ENCODE measurements around the gene HHEX. TPM values are rescaled to one million over a fixed set of nuclear protein-coding genes. Genes with fewer than 3 reads are reported as not detected.
"Not testable (repeated sequence)": the region's sequence is repeated elsewhere in the genome, so short reads cannot be mapped to it uniquely, and the experiment has no call there.

Gene HHEX
- 10 to 100 TPM in 1 of 4 donors, 1 to 10 TPM in 3; 2.8 to 10.6 (median 5.9) TPM for total RNA-seq

- H3K27me3 ChIP-seq: peaks cover 41% of the 10 kb centered on the region
- no CpG with 5 or more reads among the region's 79 CpGs for WGBS, 2 donors (ENCODE audit: low coverage in 1 of 2)
- H3K27ac ChIP-seq: peak within 1 kb of the TSS; percentile 32 to 92 (median 84)
- peak; percentile 88 for ATAC-seq
- TF ChIP-seq POLR2A (IDR thresholded peaks at IDR 0.05) (peak; percentile 63 to 78), POLR2AphosphoS5 (IDR thresholded peaks at IDR 0.05) (no peak), EP300 (IDR thresholded peaks at IDR 0.05) (no peak)
- TF ChIP-seq, protein P1, sequence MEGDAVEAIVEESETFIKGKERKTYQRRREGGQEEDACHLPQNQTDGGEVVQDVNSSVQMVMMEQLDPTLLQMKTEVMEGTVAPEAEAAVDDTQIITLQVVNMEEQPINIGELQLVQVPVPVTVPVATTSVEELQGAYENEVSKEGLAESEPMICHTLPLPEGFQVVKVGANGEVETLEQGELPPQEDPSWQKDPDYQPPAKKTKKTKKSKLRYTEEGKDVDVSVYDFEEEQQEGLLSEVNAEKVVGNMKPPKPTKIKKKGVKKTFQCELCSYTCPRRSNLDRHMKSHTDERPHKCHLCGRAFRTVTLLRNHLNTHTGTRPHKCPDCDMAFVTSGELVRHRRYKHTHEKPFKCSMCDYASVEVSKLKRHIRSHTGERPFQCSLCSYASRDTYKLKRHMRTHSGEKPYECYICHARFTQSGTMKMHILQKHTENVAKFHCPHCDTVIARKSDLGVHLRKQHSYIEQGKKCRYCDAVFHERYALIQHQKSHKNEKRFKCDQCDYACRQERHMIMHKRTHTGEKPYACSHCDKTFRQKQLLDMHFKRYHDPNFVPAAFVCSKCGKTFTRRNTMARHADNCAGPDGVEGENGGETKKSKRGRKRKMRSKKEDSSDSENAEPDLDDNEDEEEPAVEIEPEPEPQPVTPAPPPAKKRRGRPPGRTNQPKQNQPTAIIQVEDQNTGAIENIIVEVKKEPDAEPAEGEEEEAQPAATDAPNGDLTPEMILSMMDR (IDR thresholded peaks at IDR 0.05): peak in 3 of 4 experiments; percentile 8 to 12 (median 9)
- peak within 1 kb of the TSS; percentile 61 to 76 for H3K4me3 ChIP-seq
- peaks cover 0 to 16% (median 0%) of the 10 kb centered on the region in 3 donors for H3K9me3 ChIP-seq
- H3K36me3 ChIP-seq: no peaks in the 10 kb centered on the region
- peaks cover 0 to 46% (median 0%) of the 10 kb centered on the region in 3 donors for H3K4me1 ChIP-seq
Observed at GRCh38 chr10:92689663-92690210, at the start of gene HHEX. TSS of gene HHEX (plus strand) at chr10:92689955. CDS start at chr10:92689987, 32 bp downstream.

- Histone ChIP-seq H3K36me3 (no peaks in the 10 kb centered on the region), H3K4me3 (no peak overlapping the region), H3K4me1 (no peaks in the 10 kb centered on the region), H3K27ac (no peak overlapping the region), H3K9me3 (no peaks in the 10 kb centered on the region), H3K27me3 (no peaks in the 10 kb centered on the region)
- TF ChIP-seq, protein P1 (IDR thresholded peaks at IDR 0.05): no peak
- TF ChIP-seq POLR2A (IDR thresholded peaks at IDR 0.05): no peak
- TF ChIP-seq EP300 (IDR thresholded peaks at IDR 0.05): no peak
- ATAC-seq: no peak
- 85 to 90% methylated on average over 2 to 3 of the region's 3 CpGs for WGBS, 2 donors (ENCODE audit: low coverage in 1 of 2)
Observed at GRCh38 chr10:92640107-92640506, 49.6 kb upstream of the HHEX start.

DNA sequence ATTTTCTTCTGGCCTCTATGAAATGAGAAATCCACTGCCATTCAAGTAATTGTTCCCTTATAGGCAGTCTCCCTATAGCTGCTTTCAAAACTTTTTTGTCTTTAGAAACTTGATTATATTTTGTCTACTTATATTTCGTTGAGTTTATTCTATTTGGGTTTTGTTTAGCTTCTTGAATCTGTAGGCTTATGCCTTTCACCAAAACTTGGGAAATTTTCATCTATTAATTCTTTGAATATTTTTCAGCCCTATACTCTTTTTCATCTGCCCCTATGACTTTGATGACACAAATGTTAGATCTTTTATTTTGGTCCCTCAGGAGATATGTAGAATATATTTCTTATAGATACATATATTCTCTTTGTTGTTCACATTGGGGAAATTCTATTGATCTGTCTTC is 48.3 kb upstream of the HHEX start:
- no peak overlapping the region for H3K27ac ChIP-seq
- H3K4me1 ChIP-seq: no peaks in the 10 kb centered on the region
- no peaks in the 10 kb centered on the region for H3K9me3 ChIP-seq
- TF ChIP-seq EP300 (IDR thresholded peaks at IDR 0.05) (no peak), POLR2AphosphoS5 (IDR thresholded peaks at IDR 0.05) (no peak)
- H3K4me3 ChIP-seq: no peak overlapping the region
- ATAC-seq: no peak
- no peaks in the 10 kb centered on the region for H3K27me3 ChIP-seq
- 92% methylated on average over 1 of the region's 1 CpG; no CpG with 5 or more reads in 1 of the 2 donors for WGBS, 2 donors (ENCODE audit: low coverage in 1 of 2)
- H3K36me3 ChIP-seq: no peaks in the 10 kb centered on the region

DNA sequence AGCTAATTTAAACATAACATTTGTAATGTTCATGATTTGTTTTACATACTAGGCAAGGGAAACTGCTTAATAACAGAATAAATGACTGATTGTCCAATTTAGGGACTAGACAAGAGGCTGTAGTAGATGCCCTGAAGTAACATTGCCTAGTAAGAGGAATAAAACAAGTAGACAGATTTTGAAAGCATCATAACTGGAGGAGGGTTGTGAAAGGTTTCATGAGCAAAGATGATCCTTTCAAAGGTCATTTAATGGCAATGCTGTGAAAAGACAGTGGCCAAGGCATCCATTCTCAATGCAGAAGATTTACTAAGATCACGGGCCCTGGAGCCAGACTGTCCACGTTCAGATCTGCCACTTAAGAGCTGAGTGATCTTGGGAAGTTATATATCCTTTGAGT is 44.8 kb upstream of the HHEX start:
- Histone ChIP-seq H3K27ac (no peak overlapping the region), H3K4me1 (no peaks in the 10 kb centered on the region), H3K27me3 (no peaks in the 10 kb centered on the region), H3K4me3 (no peak overlapping the region), H3K9me3 (no peaks in the 10 kb centered on the region), H3K36me3 (no peaks in the 10 kb centered on the region)
- TF ChIP-seq POLR2A (IDR thresholded peaks at IDR 0.05) (no peak), EP300 (IDR thresholded peaks at IDR 0.05) (no peak), POLR2AphosphoS5 (IDR thresholded peaks at IDR 0.05) (no peak)
- TF ChIP-seq, protein P1 (IDR thresholded peaks at IDR 0.05): no peak
- no peak for ATAC-seq
- 85 to 97% methylated on average over 2 of the region's 2 CpGs for WGBS, 2 donors (ENCODE audit: low coverage in 1 of 2)

GRCh38 chr10:92650864-92651263 is 38.9 kb upstream of the HHEX start:
- not testable (repeated sequence) for H3K4me3 ChIP-seq, H3K27me3 ChIP-seq, H3K9me3 ChIP-seq, H3K4me1 ChIP-seq, H3K36me3 ChIP-seq, ATAC-seq, H3K27ac ChIP-seq
- 88 to 91% methylated on average over 3 of the region's 3 CpGs for WGBS, 2 donors (ENCODE audit: low coverage in 1 of 2)

GRCh38 chr10:92655426-92655825 is 34.3 kb upstream of the HHEX start:
- Histone ChIP-seq H3K4me3 (no peak overlapping the region), H3K9me3 (peaks cover 0 to 1% (median 0%) of the 10 kb centered on the region in 3 donors), H3K27me3 (no peaks in the 10 kb centered on the region), H3K36me3 (no peaks in the 10 kb centered on the region), H3K27ac (no peak overlapping the region), H3K4me1 (no peaks in the 10 kb centered on the region)
- 25 to 57% methylated on average over 1 of the region's 1 CpG for WGBS, 2 donors (ENCODE audit: low coverage in 1 of 2)
- ATAC-seq: no peak
- no peak for TF ChIP-seq POLR2AphosphoS5 (IDR thresholded peaks at IDR 0.05)
- no peak for TF ChIP-seq EP300 (IDR thresholded peaks at IDR 0.05)
- TF ChIP-seq, protein P1 (IDR thresholded peaks at IDR 0.05): no peak
- no peak for TF ChIP-seq POLR2A (IDR thresholded peaks at IDR 0.05)
